Calu3 (cell line): ENCODE data around the gene KCNT1. TPM values are rescaled to one million over a fixed set of nuclear protein-coding genes. Genes with fewer than 3 reads are reported as not detected.

Experiments used
- BruUV-seq: library from RNA; stranded (reverse); fragments of 400-500 nt; replicated peaks from 2 replicates; lab custom pipeline; 2021; lab: Mats Ljungman, UMichigan
- CTCF ChIA-PET: fragments of 300-600 bp; sonication (Branson Sonifier 250); formaldehyde crosslinking; loops from one replicate; lab custom pipeline; 2022; ENCODE audit warnings: antibody characterized with exemption; lab: Charles Lee
- DNase-seq: peaks from one replicate; pipeline ENCODE4 v3.0.0; 2022
- H3K27ac Mint-ChIP-seq: one replicate; pipeline ENCODE4 v1.8.0; 2022; ENCODE audit warnings: mixed read lengths; ENCODE audit not compliant: unreplicated experiment
- H3K27me3 Mint-ChIP-seq: one replicate; pipeline ENCODE4 v1.8.0; 2022; ENCODE audit warnings: mixed read lengths; ENCODE audit not compliant: unreplicated experiment
- H3K36me3 Mint-ChIP-seq: one replicate; pipeline ENCODE4 v1.8.0; 2022; ENCODE audit warnings: mild to moderate bottlenecking, moderate library complexity, mixed read lengths; ENCODE audit not compliant: insufficient read depth, unreplicated experiment
- H3K4me1 Mint-ChIP-seq: one replicate; pipeline ENCODE4 v1.8.0; 2022; ENCODE audit warnings: mild to moderate bottlenecking, low read depth, mixed read lengths; ENCODE audit not compliant: unreplicated experiment
- H3K4me3 Mint-ChIP-seq: one replicate; pipeline ENCODE4 v1.8.0; 2022; ENCODE audit warnings: mild to moderate bottlenecking, low read depth, moderate library complexity, mixed read lengths; ENCODE audit not compliant: unreplicated experiment
- H3K9me3 Mint-ChIP-seq: one replicate; pipeline ENCODE4 v1.8.0; 2022; ENCODE audit warnings: low read depth, mixed read lengths; ENCODE audit not compliant: unreplicated experiment
- intact Hi-C: fragments of 100-400 bp; cut with micrococcal nuclease; formaldehyde crosslinking; loops from one replicate; pipeline ENCODE4 v1.10.0; 2022; ENCODE audit not compliant: unreplicated experiment
- total RNA-seq: library from RNA; stranded (reverse); gene quantifications from 2 replicates; pipeline ENCODE4 v1.2.3, GENCODE V29; 2022
- TF ChIP-seq, protein P1 (sequence below): fragments of 200-600 bp; IDR thresholded peaks from one replicate; pipeline ENCODE4 v1.8.0; 2022; ENCODE audit warnings: antibody characterized with exemption; ENCODE audit not compliant: unreplicated experiment

The KCNT1 gene
- total RNA-seq, 1 experiment from 2014 or later: not detected

DNA sequence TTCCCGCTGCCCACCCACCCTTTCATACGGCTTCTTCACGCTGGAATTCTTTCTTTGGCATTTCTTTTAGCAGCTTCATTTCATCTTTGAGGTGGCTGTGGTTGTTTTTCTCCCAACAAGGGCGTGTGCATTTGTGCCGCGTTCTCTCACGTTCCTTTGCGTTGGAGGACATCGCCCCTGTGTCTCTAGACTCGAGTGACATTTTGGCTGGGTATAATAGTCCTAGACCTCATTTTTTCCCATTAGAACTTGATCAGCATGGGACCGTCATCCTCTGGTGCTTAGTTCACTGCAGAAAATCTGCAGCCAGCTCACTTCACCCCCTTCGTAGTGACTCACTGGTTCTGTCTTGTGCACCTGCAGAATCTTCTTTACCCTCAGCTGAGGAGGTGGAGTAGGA lies 29.5 kb downstream of the KCNT1 start:
- peaks cover 16% of the 10 kb centered on the region for H3K4me1 Mint-ChIP-seq
- no peaks in the 10 kb centered on the region for H3K36me3 Mint-ChIP-seq
- peaks cover 2% of the 10 kb centered on the region for H3K9me3 Mint-ChIP-seq
- H3K27me3 Mint-ChIP-seq: peaks cover 90% of the 10 kb centered on the region
- BruUV-seq: no TSS peak
- H3K27ac Mint-ChIP-seq: no peak overlapping the region
- no peak overlapping the region for H3K4me3 Mint-ChIP-seq
- intact Hi-C loops: no loop called here
- no peak for DNase-seq
- TF ChIP-seq, protein P1, sequence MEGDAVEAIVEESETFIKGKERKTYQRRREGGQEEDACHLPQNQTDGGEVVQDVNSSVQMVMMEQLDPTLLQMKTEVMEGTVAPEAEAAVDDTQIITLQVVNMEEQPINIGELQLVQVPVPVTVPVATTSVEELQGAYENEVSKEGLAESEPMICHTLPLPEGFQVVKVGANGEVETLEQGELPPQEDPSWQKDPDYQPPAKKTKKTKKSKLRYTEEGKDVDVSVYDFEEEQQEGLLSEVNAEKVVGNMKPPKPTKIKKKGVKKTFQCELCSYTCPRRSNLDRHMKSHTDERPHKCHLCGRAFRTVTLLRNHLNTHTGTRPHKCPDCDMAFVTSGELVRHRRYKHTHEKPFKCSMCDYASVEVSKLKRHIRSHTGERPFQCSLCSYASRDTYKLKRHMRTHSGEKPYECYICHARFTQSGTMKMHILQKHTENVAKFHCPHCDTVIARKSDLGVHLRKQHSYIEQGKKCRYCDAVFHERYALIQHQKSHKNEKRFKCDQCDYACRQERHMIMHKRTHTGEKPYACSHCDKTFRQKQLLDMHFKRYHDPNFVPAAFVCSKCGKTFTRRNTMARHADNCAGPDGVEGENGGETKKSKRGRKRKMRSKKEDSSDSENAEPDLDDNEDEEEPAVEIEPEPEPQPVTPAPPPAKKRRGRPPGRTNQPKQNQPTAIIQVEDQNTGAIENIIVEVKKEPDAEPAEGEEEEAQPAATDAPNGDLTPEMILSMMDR: no peak
- CTCF ChIA-PET: no interaction called here

- TF ChIP-seq, protein P1: no peak
- Mint-ChIP-seq H3K27ac (no peak overlapping the region), H3K4me3 (no peak overlapping the region), H3K4me1 (peaks cover 16% of the 10 kb centered on the region), H3K9me3 (peaks cover 2% of the 10 kb centered on the region), H3K36me3 (no peaks in the 10 kb centered on the region), H3K27me3 (peaks cover 88% of the 10 kb centered on the region)
- intact Hi-C loops: no loop called here
- BruUV-seq: no TSS peak
- DNase-seq: no peak
- CTCF ChIA-PET: no interaction called here
Measured at GRCh38 chr9:135732569-135733257, 30.7 kb downstream of the KCNT1 start.

DNA sequence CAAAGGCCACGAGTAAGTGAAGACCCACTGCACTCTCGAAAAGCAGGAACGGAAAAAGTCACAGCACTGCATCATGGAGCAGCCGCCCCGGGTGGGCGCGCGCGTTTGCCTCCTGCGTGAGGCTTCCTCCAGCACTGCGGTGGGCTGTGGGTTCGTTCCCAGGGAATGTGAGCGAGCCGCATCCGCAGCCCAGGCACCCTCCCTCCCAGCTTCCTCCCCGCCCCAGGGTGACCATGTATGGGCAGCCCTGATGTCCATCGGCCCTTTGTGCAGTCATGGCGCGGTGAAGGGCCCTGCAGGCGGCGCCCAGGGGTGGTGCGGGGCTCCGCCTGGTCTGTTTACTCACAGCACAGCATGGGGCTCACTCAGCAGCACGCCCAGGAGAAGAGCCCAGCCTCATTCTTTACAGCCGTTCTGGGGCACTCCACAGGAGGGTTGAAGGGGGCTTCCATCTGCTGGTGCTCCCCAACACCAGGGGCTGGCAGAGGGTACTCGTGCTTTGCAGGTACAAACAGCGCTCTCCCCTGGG lies 32.7 kb downstream of the KCNT1 start:
- DNase-seq: no peak
- H3K4me3 Mint-ChIP-seq: no peak overlapping the region
- no peaks in the 10 kb centered on the region for H3K36me3 Mint-ChIP-seq
- H3K4me1 Mint-ChIP-seq: peaks cover 16% of the 10 kb centered on the region
- TF ChIP-seq, protein P1: no peak
- H3K27me3 Mint-ChIP-seq: peaks cover 84% of the 10 kb centered on the region
- intact Hi-C loops: no loop called here
- peaks cover 2% of the 10 kb centered on the region for H3K9me3 Mint-ChIP-seq
- CTCF ChIA-PET: no interaction called here
- no peak overlapping the region for H3K27ac Mint-ChIP-seq
- no TSS peak for BruUV-seq

DNA sequence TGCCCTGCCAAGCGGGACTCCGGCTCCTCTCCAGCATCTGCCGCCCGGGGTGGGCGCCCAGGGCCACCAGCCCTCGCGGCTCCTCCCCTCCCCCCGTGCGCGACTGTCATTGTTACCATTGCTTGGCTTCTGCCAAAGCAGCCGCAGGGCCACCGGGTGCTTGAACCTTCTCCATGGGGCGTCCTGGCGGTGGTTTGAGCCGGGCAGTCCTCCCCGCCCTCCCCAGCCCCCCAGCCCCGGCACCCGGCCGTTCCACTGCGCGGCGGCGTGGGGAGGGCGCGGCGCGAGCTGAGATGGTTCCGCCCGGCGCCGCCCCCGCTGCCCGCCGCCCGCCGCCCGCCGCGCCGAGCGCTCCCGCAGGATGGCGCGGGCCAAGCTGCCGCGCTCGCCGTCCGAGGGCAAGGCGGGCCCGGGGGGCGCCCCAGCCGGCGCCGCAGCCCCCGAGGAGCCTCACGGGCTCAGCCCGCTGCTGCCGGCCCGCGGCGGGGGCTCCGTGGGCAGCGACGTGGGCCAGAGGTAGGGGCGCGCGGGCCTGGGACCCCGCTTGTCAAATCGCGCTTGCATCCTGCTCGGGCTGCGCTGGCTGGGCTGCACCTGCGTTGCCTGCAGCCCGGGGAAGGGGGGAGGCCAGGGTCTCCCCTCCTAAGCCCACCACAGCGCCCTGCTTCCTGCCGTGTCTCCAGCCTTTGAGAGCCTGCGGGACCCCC lies 34.4 kb downstream of the KCNT1 start:
- CTCF ChIA-PET: no interaction called here
- DNase-seq: no peak
- peaks cover 2% of the 10 kb centered on the region for H3K9me3 Mint-ChIP-seq
- peaks cover 16% of the 10 kb centered on the region for H3K4me1 Mint-ChIP-seq
- TF ChIP-seq, protein P1: no peak
- intact Hi-C loops: no loop called here
- H3K4me3 Mint-ChIP-seq: no peak overlapping the region
- no peaks in the 10 kb centered on the region for H3K36me3 Mint-ChIP-seq
- no TSS peak for BruUV-seq
- peaks cover 75% of the 10 kb centered on the region for H3K27me3 Mint-ChIP-seq
- H3K27ac Mint-ChIP-seq: no peak overlapping the region
